K562 (cell line): Measurements from ENCODE around the gene KIF3B. TPM values are rescaled to one million over a fixed set of nuclear protein-coding genes. Genes with fewer than 3 reads are reported as not detected.
"Not testable (repeated sequence)": the region's sequence is repeated elsewhere in the genome, so short reads cannot be mapped to it uniquely, and the experiment has no call there.

ENCODE experiments used
- ATAC-seq: fragments of 200-7000 bp; cut with Tn5 transposase; 3 replicates; pipeline ENCODE4 v1.9.1; 2020; ENCODE audit warnings: moderate library complexity
- BruUV-seq: library from RNA; stranded (reverse); fragments of 400-500 nt; replicated peaks from 2 replicates; lab custom pipeline; 2021; lab: Mats Ljungman, UMichigan
- CTCF ChIA-PET: fragments of 300-600 bp; formaldehyde crosslinking; extraction: SDS; loops from one replicate; lab custom pipeline; 2021; ENCODE audit warnings: low intra/inter-chr PET ratio; lab: Yijun Ruan, JAX
- POLR2A ChIA-PET: fragments of 300-600, 350-650 bp; sonication (Branson Sonifier 250); formaldehyde crosslinking; extraction: SDS; loops from one replicate; lab custom pipeline; 2021; ENCODE audit warnings: antibody characterized with exemption, inconsistent platforms; lab: Yijun Ruan, JAX
- DNase-seq, 4 experiments: peaks; one replicate each; pipeline versions ENCODE4 v3.0.0 to v3.0.0-alpha.2; 2011 to 2018; ENCODE audit warnings: low spot score in 3 of 4, mixed read lengths in 3 of 4; ENCODE audit errors: extremely low read depth in 1 of 4
- FAIRE-seq: peaks from 2 replicates; lab custom pipeline; 2011; peaks lifted over from hg19 to GRCh38; lab: Jason Lieb, UNC
- H2AFZ ChIP-seq: 2 replicates; pipeline ENCODE4 v1.6.0; 2011; ENCODE audit warnings: low read depth, low read length, control low read depth, inconsistent platforms
- H3K27ac ChIP-seq: fragments of 200-600 bp; 3 replicates; pipeline ENCODE4 v1.8.0; 2011; ENCODE audit warnings: low read depth, mild to moderate bottlenecking, control low read depth, inconsistent platforms, low read length, moderate library complexity, mixed read lengths; ENCODE audit errors: extremely low read depth
- H3K27me3 ChIP-seq, 2 experiments: fragments of 300-600 bp in 1 of 2; 2 replicates in 1 of 2; 3 replicates in 1 of 2; pipeline versions ENCODE4 v1.6.0 to v1.8.0; 2011; ENCODE audit warnings: inconsistent platforms in 2 of 2, low read length in 2 of 2, mild to moderate bottlenecking in 1 of 2, mixed read lengths in 1 of 2, moderate library complexity in 1 of 2; ENCODE audit not compliant: control insufficient read depth in 2 of 2, insufficient read depth in 2 of 2
- H3K36me3 ChIP-seq: fragments of 300-600 bp; 3 replicates; pipeline ENCODE4 v1.8.0; 2011; ENCODE audit warnings: mild to moderate bottlenecking, low read length, inconsistent platforms; ENCODE audit not compliant: control insufficient read depth, insufficient read depth
- H3K4me1 ChIP-seq, 2 experiments: fragments of 200-600 bp in 1 of 2; replicated peaks in 1 of 2; 2 replicates in 1 of 2; 3 replicates in 1 of 2; pipeline versions ENCODE4 v1.5.1 to v1.8.0; 2011; ENCODE audit warnings: inconsistent platforms in 2 of 2, low read length in 2 of 2, mild to moderate bottlenecking in 1 of 2, mixed read lengths in 1 of 2, moderate library complexity in 1 of 2; ENCODE audit not compliant: control insufficient read depth in 2 of 2, insufficient read depth in 2 of 2
- H3K4me2 ChIP-seq: 2 replicates; pipeline ENCODE4 v1.6.1; 2011; ENCODE audit warnings: low read length, control low read depth, inconsistent platforms, mixed read lengths; ENCODE audit not compliant: insufficient read depth
- H3K4me3 ChIP-seq: fragments of 200-600 bp; sonication (generic), shearing (Covaris generic); 2 replicates; pipeline ENCODE4 v1.5.1; 2016; ENCODE audit warnings: control low read depth, inconsistent platforms
- H3K79me2 ChIP-seq: fragments of 200-600 bp; 3 replicates; pipeline ENCODE4 v1.8.0; 2011; ENCODE audit warnings: low read length, inconsistent platforms; ENCODE audit not compliant: control insufficient read depth, insufficient read depth
- H3K9ac ChIP-seq, 2 experiments: 2 replicates each; pipeline versions ENCODE4 v1.6.0 to v1.6.1; 2011; ENCODE audit warnings: low read depth in 2 of 2, low read length in 2 of 2, control low read depth in 1 of 2, inconsistent platforms in 1 of 2, mild to moderate bottlenecking in 1 of 2, mixed read lengths in 1 of 2; ENCODE audit not compliant: insufficient read depth in 1 of 2
- H3K9me1 ChIP-seq: one replicate; pipeline ENCODE4 v1.6.0; 2011; ENCODE audit warnings: inconsistent platforms, mild to moderate bottlenecking, low read length, moderate library complexity; ENCODE audit not compliant: control insufficient read depth, insufficient read depth
- H3K9me3 ChIP-seq: replicated peaks from 2 replicates; pipeline ENCODE4 v1.5.1; 2011; ENCODE audit warnings: low read depth, low read length, inconsistent platforms; ENCODE audit not compliant: control insufficient read depth, insufficient read depth
- H4K20me1 ChIP-seq: replicated peaks from 2 replicates; pipeline ENCODE4 v1.6.1; 2011; ENCODE audit warnings: low read length, inconsistent platforms, mixed read lengths; ENCODE audit not compliant: control insufficient read depth, insufficient read depth
- WGBS: fragments of 100-300 bp; shearing (Covaris generic); methylation state at CpG from one replicate; pipeline ENCODE4 v1.1.6; 2016; ENCODE audit warnings: low coverage, mixed read lengths; ENCODE audit not compliant: insufficient coverage; ENCODE audit errors: missing lambda C conversion rate; 5-methylcytosine and 5-hydroxymethylcytosine counted together
- in situ Hi-C: fragments of 300-500 bp; cut with MboI; formaldehyde crosslinking; loops from 4 replicates; pipeline ENCODE4 v1.15.0; 2018; ENCODE audit warnings: inconsistent platforms, mixed read lengths
- intact Hi-C: fragments of 100-400 bp; cut with micrococcal nuclease; formaldehyde crosslinking; loops from 2 replicates; pipeline ENCODE4 v1.14.2; 2022
- polyA plus RNA-seq, 8 experiments: library from polyadenylated mRNA; depleted of rRNA in 4 of 8; stranded (reverse) in 5 of 8; unstranded in 3 of 8; fragments of >200 nt; fragmentation: Nextera tagmentation in 2 of 8; fragmentation: Illumina TruSeq in 1 of 8; extraction: Ambion mirVana in 2 of 8; extraction: Trizol in 1 of 8; gene quantifications; 2 replicates each; pipeline versions ENCODE4 v1.2.1 to v1.2.3, GENCODE V29; 2011 to 2014; ENCODE audit warnings: inconsistent platforms in 1 of 8, missing spikeins in 1 of 8
- total RNA-seq, 7 experiments: library from RNA; depleted of rRNA in 6 of 7; stranded (reverse); fragments of >200 nt in 6 of 7; fragmentation: Illumina TruSeq in 2 of 7; extraction: Trizol in 2 of 7; gene quantifications; 2 replicates each; pipeline versions ENCODE4 v1.2.1 to v1.2.3, GENCODE V29; 2011 to 2021; ENCODE audit warnings: low replicate concordance in 1 of 7

Gene KIF3B
- total and polyA plus RNA-seq, 9 of the 15 experiments (the other 6 are each of a cell fraction or from before 2014, with no cell fraction given) = 2.9 to 12.3 (median 8.6) TPM

DNA sequence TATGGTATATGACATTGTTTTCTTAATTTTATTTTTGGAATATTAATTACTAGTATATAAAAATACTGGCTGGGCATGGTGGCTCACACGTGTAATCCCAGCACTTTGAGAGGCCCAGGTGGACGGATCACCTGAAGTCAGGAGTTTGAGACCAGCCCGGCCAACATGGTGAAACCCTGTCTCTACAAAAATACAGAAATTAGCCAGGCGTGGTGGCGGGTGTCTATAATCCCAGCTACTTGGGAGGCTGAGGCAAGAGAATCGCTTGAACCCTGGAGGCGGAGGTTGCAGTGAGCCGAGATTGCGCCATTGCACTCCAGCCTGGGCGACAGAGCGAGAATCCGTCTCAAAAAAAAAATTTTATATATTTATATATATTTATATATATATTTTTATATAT, 44.8 kb downstream of the KIF3B start:
- ATAC-seq, H3K9me3 ChIP-seq, DNase-seq, FAIRE-seq, POLR2A ChIA-PET, H3K9me1 ChIP-seq, BruUV-seq, H3K4me2 ChIP-seq, H3K27ac ChIP-seq, H3K9ac ChIP-seq, H3K27me3 ChIP-seq, H3K79me2 ChIP-seq, CTCF ChIA-PET, intact Hi-C loops, H3K4me3 ChIP-seq, in situ Hi-C loops, H2AFZ ChIP-seq, H4K20me1 ChIP-seq, H3K36me3 ChIP-seq: not testable (repeated sequence)
- WGBS = 94% methylated on average over 12 of the region's 12 CpGs
- H3K4me1 ChIP-seq = peaks cover 7 to 21% of the 10 kb centered on the region in 2 experiments

DNA sequence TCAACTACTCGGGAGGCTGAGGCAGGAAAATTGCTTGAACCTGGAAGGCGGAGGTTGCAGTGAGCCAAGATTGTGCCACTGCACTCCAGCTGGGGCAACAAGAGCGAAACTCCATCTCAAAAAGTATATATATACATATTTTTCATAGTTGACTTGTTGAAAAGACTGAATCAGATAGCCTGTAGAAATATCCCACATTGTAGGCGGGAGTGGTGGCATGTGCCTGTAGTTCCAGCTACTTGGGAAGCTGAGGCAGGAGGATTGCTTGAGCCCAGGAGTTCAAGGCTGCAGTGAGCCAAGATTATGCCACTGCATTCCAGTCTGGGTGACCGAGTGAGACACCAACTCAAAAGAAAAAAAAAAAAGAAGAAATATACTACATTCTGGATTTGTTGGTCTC, 46.3 kb downstream of the KIF3B start:
- FAIRE-seq, H3K27me3 ChIP-seq, H3K9ac ChIP-seq, BruUV-seq, H3K9me3 ChIP-seq, H2AFZ ChIP-seq, H3K79me2 ChIP-seq, H3K36me3 ChIP-seq, CTCF ChIA-PET, DNase-seq, H3K9me1 ChIP-seq, ATAC-seq, intact Hi-C loops, H3K4me2 ChIP-seq, H3K27ac ChIP-seq, in situ Hi-C loops, H4K20me1 ChIP-seq, H3K4me3 ChIP-seq: not testable (repeated sequence)
- H3K4me1 ChIP-seq = peaks cover 11 to 21% of the 10 kb centered on the region in 2 experiments
- 94% methylated on average over 5 of the region's 5 CpGs for WGBS
- POLR2A ChIA-PET = interaction anchor here (0.6 to 1.0 kb wide), 2 partner anchors 14 to 26 kb away, joined by 3 to 5 read pairs; no protein-coding TSS in a partner anchor
